HepG2 (cell line): ENCODE measurements around the gene RALY. TPM values are rescaled to one million over a fixed set of nuclear protein-coding genes. Genes with fewer than 3 reads are reported as not detected.
A peak's percentile ranks its signal among the peaks of the same experiment; 100 is the strongest.

ENCODE experiments used
- ATAC-seq: fragments of 200-7000 bp; cut with Tn5 transposase; 3 replicates; pipeline ENCODE4 v1.9.1; 2020; ENCODE audit warnings: mild to moderate bottlenecking, moderate library complexity
- BruUV-seq: library from RNA; stranded (reverse); fragments of 400-500 nt; replicated peaks from 2 replicates; lab custom pipeline; 2021; lab: Mats Ljungman, UMichigan
- CTCF ChIA-PET: fragments of 300-600 bp; formaldehyde crosslinking; extraction: SDS; loops from one replicate; lab custom pipeline; 2021; ENCODE audit warnings: low total read pairs, inconsistent platforms, low intra/inter-chr PET ratio; lab: Yijun Ruan, JAX
- POLR2A ChIA-PET: fragments of 350-600 bp; sonication (Branson Sonifier 250); formaldehyde crosslinking; loops from one replicate; lab custom pipeline; 2020; ENCODE audit warnings: antibody characterized with exemption, inconsistent platforms; lab: Yijun Ruan, JAX
- DNase-seq: peaks from one replicate; pipeline ENCODE4 v3.0.0-alpha.2; 2015; ENCODE audit warnings: low spot score
- FAIRE-seq: peaks from 3 replicates; lab custom pipeline; 2011; peaks lifted over from hg19 to GRCh38; lab: Jason Lieb, UNC
- H2AFZ ChIP-seq: one replicate; pipeline ENCODE4 v1.6.1; 2011; ENCODE audit warnings: low read length, inconsistent platforms
- H3K27ac ChIP-seq: fragments of 300-600 bp; 3 replicates; pipeline ENCODE4 v1.8.0; 2011; ENCODE audit warnings: mixed run types, mild to moderate bottlenecking, mixed read lengths, low read length, inconsistent platforms; ENCODE audit not compliant: insufficient read depth; ENCODE audit errors: extremely low read length
- H3K27me3 ChIP-seq, 2 experiments: fragments of 200-600 bp in 1 of 2; 2 replicates in 1 of 2; 3 replicates in 1 of 2; pipeline versions ENCODE4 v1.6.0 to v1.8.0; 2011; ENCODE audit warnings: low read length in 2 of 2, mild to moderate bottlenecking in 2 of 2, moderate library complexity in 2 of 2, inconsistent platforms in 1 of 2; ENCODE audit not compliant: insufficient read depth in 2 of 2, control insufficient read depth in 1 of 2
- H3K36me3 ChIP-seq, 2 experiments: fragments of 200-600 bp in 1 of 2; replicated peaks in 1 of 2; 2 replicates in 1 of 2; 3 replicates in 1 of 2; pipeline versions ENCODE4 v1.5.1 to v1.8.0; 2011; ENCODE audit warnings: low read length in 2 of 2, inconsistent platforms in 1 of 2; ENCODE audit not compliant: insufficient read depth in 2 of 2, control insufficient read depth in 1 of 2
- H3K4me1 ChIP-seq: 2 replicates; pipeline ENCODE4 v1.5.1; 2012; ENCODE audit warnings: low read length, inconsistent platforms; ENCODE audit not compliant: insufficient read depth
- H3K4me2 ChIP-seq: 2 replicates; pipeline ENCODE4 v1.6.0; 2011; ENCODE audit warnings: low read depth, low read length, inconsistent platforms
- H3K4me3 ChIP-seq, 3 experiments: fragments of 200-600 bp in 1 of 3; sonication (generic), shearing (Covaris generic) in 1 of 3; replicated peaks in 1 of 3; 2 replicates each; pipeline ENCODE4 v1.5.1; 2011 to 2016; ENCODE audit warnings: low read length in 3 of 3, inconsistent platforms in 2 of 3, low read depth in 2 of 3, mild to moderate bottlenecking in 2 of 3, control low read depth in 1 of 3, mixed read lengths in 1 of 3; ENCODE audit not compliant: insufficient read depth in 1 of 3
- H3K79me2 ChIP-seq: one replicate; pipeline ENCODE4 v1.6.1; 2011; ENCODE audit warnings: low read length, inconsistent platforms; ENCODE audit not compliant: insufficient read depth
- H3K9ac ChIP-seq: 2 replicates; pipeline ENCODE4 v1.6.0; 2011; ENCODE audit warnings: mild to moderate bottlenecking, low read depth, low read length, inconsistent platforms; ENCODE audit not compliant: insufficient read depth
- H3K9me3 ChIP-seq: 2 replicates; pipeline ENCODE4 v1.5.1; 2012; ENCODE audit warnings: mild to moderate bottlenecking, low read length
- H4K20me1 ChIP-seq: 2 replicates; pipeline ENCODE4 v1.6.0; 2011; ENCODE audit warnings: inconsistent platforms, mild to moderate bottlenecking, low read length, moderate library complexity; ENCODE audit not compliant: insufficient read depth
- CEBPG ChIP-seq: IDR thresholded peaks from 2 replicates; pipeline ENCODE4 v1.6.1; 2016
- EHMT2 ChIP-seq: fragments of 200-600 bp; sonication (generic); IDR thresholded peaks from 2 replicates; pipeline ENCODE4 v1.7.0; 2017; ENCODE audit warnings: antibody characterized with exemption, low read depth, low read length, borderline replicate concordance
- IRF2 ChIP-seq: IDR thresholded peaks from 2 replicates; pipeline ENCODE4 v1.6.1; 2018; ENCODE audit warnings: missing genetic modification reagents, missing compliant biosample characterization
- KDM2A ChIP-seq: sonication (generic); formaldehyde crosslinking; IDR thresholded peaks from 2 replicates; pipeline ENCODE4 v1.4.0; 2020; ENCODE audit warnings: low read depth, missing genetic modification reagents, borderline replicate concordance
- MLX ChIP-seq: IDR thresholded peaks from 2 replicates; pipeline ENCODE4 v1.6.1; 2016
- PAWR ChIP-seq: sonication (generic); formaldehyde crosslinking; IDR thresholded peaks from 2 replicates; pipeline ENCODE4 v1.4.0; 2020; ENCODE audit warnings: missing genetic modification reagents, mild to moderate bottlenecking, borderline replicate concordance
- POGK ChIP-seq: sonication (generic); formaldehyde crosslinking; conservative IDR thresholded peaks from 2 replicates; pipeline ENCODE4 v1.8.0; 2022; ENCODE audit warnings: mild to moderate bottlenecking, moderate library complexity, missing genetic modification reagents
- TAF1 ChIP-seq: sonication (generic); formaldehyde crosslinking; IDR thresholded peaks from 2 replicates; pipeline ENCODE4 v1.4.0; 2020; ENCODE audit warnings: missing genetic modification reagents
- ZBED4 ChIP-seq: sonication (generic); formaldehyde crosslinking; IDR thresholded peaks from 2 replicates; pipeline ENCODE4 v1.4.0; 2020; ENCODE audit warnings: missing genetic modification reagents, borderline replicate concordance
- ZNF235 ChIP-seq: sonication (generic); formaldehyde crosslinking; IDR thresholded peaks from 2 replicates; pipeline ENCODE4 v1.8.1; 2023; ENCODE audit warnings: mild to moderate bottlenecking, missing genetic modification reagents, borderline replicate concordance
- ZNF260 ChIP-seq: sonication (generic); formaldehyde crosslinking; IDR thresholded peaks from 2 replicates; pipeline ENCODE4 v1.4.0; 2020; ENCODE audit warnings: missing genetic modification reagents, low read depth, mild to moderate bottlenecking, borderline replicate concordance
- ZNF614 ChIP-seq: IDR thresholded peaks from 2 replicates; pipeline ENCODE4 v1.6.1; 2018; ENCODE audit warnings: missing biosample characterization, missing genetic modification reagents, inconsistent platforms, borderline replicate concordance
- ZNF800 ChIP-seq: sonication (generic); formaldehyde crosslinking; IDR thresholded peaks from 2 replicates; pipeline ENCODE4 v1.4.0; 2020; ENCODE audit warnings: missing genetic modification reagents
- WGBS: methylation state at CpG from one replicate; pipeline ENCODE4 v1.1.6; 2017; ENCODE audit warnings: low lambda C conversion rate; 5-methylcytosine and 5-hydroxymethylcytosine counted together
- in situ Hi-C: cut with HindIII; loops from 2 replicates; pipeline ENCODE4 v1.10.0; 2017; ENCODE audit warnings: low pct_unique_long_range_greater_than_20kb; ENCODE audit not compliant: extremely low pct_ligation_motif_present
- intact Hi-C: fragments of 100-400 bp; cut with micrococcal nuclease; formaldehyde crosslinking; loops from one replicate; pipeline ENCODE4 v1.10.0; 2022; ENCODE audit not compliant: unreplicated experiment
- polyA plus RNA-seq, 8 experiments: library from polyadenylated mRNA; depleted of rRNA in 3 of 8; stranded (reverse) in 7 of 8; unstranded in 1 of 8; fragments of >200 nt; fragmentation: Illumina TruSeq in 4 of 8; extraction: Trizol in 4 of 8; gene quantifications; 2 replicates each; pipeline versions ENCODE4 v1.2.1 to v1.2.3, GENCODE V29; 2011 to 2016; ENCODE audit warnings: low read depth in 4 of 8, missing spikeins in 1 of 8, mixed read lengths in 1 of 8; ENCODE audit not compliant: insufficient read depth in 1 of 8
- total RNA-seq, 5 experiments: library from RNA; depleted of rRNA; stranded (reverse); fragments of >200 nt; fragmentation: Illumina TruSeq; extraction: Trizol; gene quantifications; 2 replicates each; pipeline ENCODE4 v1.2.3, GENCODE V29; 2016; ENCODE audit warnings: low read depth in 1 of 5

Gene RALY
- total and polyA plus RNA-seq, 2 of the 13 experiments (the other 11 are each of a cell fraction or from before 2014, with no cell fraction given): 178 to 186 TPM

- no peak for TF ChIP-seq ZNF260
Observed at GRCh38 chr20:34127792-34128191, 134.1 kb downstream of the RALY start (continued).

- Histone ChIP-seq H3K79me2 (no peaks in the 10 kb centered on the region), H3K27me3 (no peaks in the 10 kb centered on the region), H3K9ac (0 out of 2 replicates have a peak overlapping the region, but pooled peaks have one; percentile 2), H2AFZ (no peak overlapping the region), H3K4me2 (peak overlapping the region; percentile 84), H3K27ac (no peak overlapping the region), H3K4me1 (peaks cover 58% of the 10 kb centered on the region), H3K9me3 (0 out of 2 replicates have a peak, but pooled peaks cover 8% of the 10 kb centered on the region), H3K4me3 (peak overlapping the region in 1 of 3 experiments; percentile 36; a peak in 2 of 6 replicates), H3K36me3 (no peaks in the 10 kb centered on the region), H4K20me1 (no peaks in the 10 kb centered on the region)
- in situ Hi-C loops: no loop called here
- peak; percentile 94 for ATAC-seq
- 3% methylated on average over 10 of the region's 10 CpGs for WGBS
- no TSS peak for BruUV-seq
- peak; percentile 89 for DNase-seq
- FAIRE-seq: peak; percentile 66
- intact Hi-C loops: loop anchor here (1.0 to 2.0 kb wide), 5 partner anchors 60 to 337 kb away; no protein-coding TSS in a partner anchor
- ChIA-PET CTCF (interaction anchor here (0.7 to 2.7 kb wide), 10 partner anchors 14 to 463 kb away, joined by 3 to 12 read pairs (median 4); no protein-coding TSS in a partner anchor), POLR2A (interaction anchor here (1.0 to 1.2 kb wide), 2 partner anchors 17 to 22 kb away, joined by 3 to 5 read pairs; no protein-coding TSS in a partner anchor)
- TF ChIP-seq PAWR (no peak), ZNF614 (CRISPR knock-in tag) (peak; percentile 85; the same call in 1 of the 2 replicates), MLX (CRISPR knock-in tag) (0 out of 2 replicates have a peak, but pooled peaks have one; percentile 22), ZBED4 (CRISPR knock-in tag) (no peak), ZNF235 (CRISPR knock-in tag) (no peak), EHMT2 (no peak), TAF1 (CRISPR knock-in tag) (peak; percentile 18; the same call in 1 of the 2 replicates), ZNF800 (CRISPR knock-in tag) (no peak), POGK (CRISPR knock-in tag) (0 out of 2 replicates have a peak, but pooled peaks have one; percentile 27), CEBPG (CRISPR knock-in tag) (peak; percentile 62), KDM2A (peak; percentile 84), IRF2 (peak; percentile 76; the same call in 1 of the 2 replicates)
Observed at GRCh38 chr20:34129518-34130162, 135.9 kb downstream of the RALY start.
